Measurements from ENCODE around the gene TRPV3.

- TF ChIP-seq CTCF (IDR thresholded peaks at IDR 0.05 in 2 of 3, conservative IDR thresholded peaks at IDR 0.05 in 1 of 3; ENCODE audit: borderline replicate concordance in 1 of 3, insufficient read depth in 1 of 3, low read depth in 2 of 3, low read length in 2 of 3) (no peak), SIN3A (IDR thresholded peaks at IDR 0.05; ENCODE audit: low read depth) (no peak), POLR2A (IDR thresholded peaks at IDR 0.05; ENCODE audit: borderline replicate concordance, extremely low read depth, insufficient read depth, insufficient read length) (no peak), TCF7L2 (IDR thresholded peaks at IDR 0.05; ENCODE audit: borderline replicate concordance, extremely low read depth, insufficient read depth, insufficient read length) (no peak), RAD21 (IDR thresholded peaks at IDR 0.05; ENCODE audit: low read depth) (no peak), YY1 (IDR thresholded peaks at IDR 0.05; ENCODE audit: extremely low read depth, insufficient replicate concordance, low read depth, low read length) (no peak), EZH2phosphoT487 (IDR thresholded peaks at IDR 0.05; ENCODE audit: borderline replicate concordance) (no peak), EZH2 (IDR thresholded peaks at IDR 0.05) (no peak), POLR2AphosphoS5 (IDR thresholded peaks at IDR 0.05; ENCODE audit: low read depth, low read length) (no peak), REST (IDR thresholded peaks at IDR 0.05; ENCODE audit: low read depth) (no peak), JUND (IDR thresholded peaks at IDR 0.05) (no peak)
Measured at GRCh38 chr17:3603870-3604259, 46.3 kb upstream of the TRPV3 start.

All from HCT116 (cell line).